Retinal pigment epithelial cell (primary cell): ENCODE measurements around the gene WASHC4.

Experiments used
- DNase-seq: peaks from one replicate; pipeline ENCODE4 v3.0.0-alpha.2; 2010; ENCODE audit warnings: low read depth
- H3K4me3 ChIP-seq: 2 replicates; pipeline ENCODE4 v1.5.1; 2011; ENCODE audit warnings: mild to moderate bottlenecking, low read length, control low read depth, moderate library complexity
- CTCF ChIP-seq: conservative IDR thresholded peaks from 2 replicates; pipeline ENCODE4 v1.5.1; 2011; ENCODE audit warnings: low read depth, low read length, control low read depth, inconsistent platforms

WASHC4 gene

GRCh38 chr12:105164068-105164467 lies 56.5 kb downstream of the WASHC4 start:
- TF ChIP-seq CTCF = no peak
- no peak overlapping the region for H3K4me3 ChIP-seq
- no peak for DNase-seq

GRCh38 chr12:105166736-105167135 lies 59.2 kb downstream of the WASHC4 start:
- H3K4me3 ChIP-seq = no peak overlapping the region
- TF ChIP-seq CTCF = no peak
- DNase-seq = no peak

DNA sequence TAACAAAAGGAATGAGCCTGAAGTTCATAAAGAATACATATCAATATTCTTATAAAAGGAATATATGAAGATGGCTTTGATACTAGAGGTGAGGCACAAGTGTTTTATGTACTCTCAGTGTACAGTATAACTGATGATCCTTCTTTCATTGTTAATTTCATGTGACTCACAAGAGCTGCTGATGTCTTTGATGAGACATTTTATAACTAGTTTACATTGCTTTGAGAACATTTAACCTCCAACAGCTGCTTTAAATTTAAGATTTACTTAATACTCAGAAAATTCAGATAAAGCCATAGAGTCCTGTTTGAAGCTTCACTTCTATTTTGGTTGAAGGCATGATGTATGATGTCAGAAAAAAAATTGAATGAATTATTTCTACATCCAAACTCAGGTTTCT lies 59.8 kb downstream of the WASHC4 start:
- DNase-seq = no peak
- no peak for TF ChIP-seq CTCF
- no peak overlapping the region for H3K4me3 ChIP-seq

GRCh38 chr12:105168006-105168405 lies 60.5 kb downstream of the WASHC4 start:
- DNase-seq = no peak
- TF ChIP-seq CTCF = no peak
- no peak overlapping the region for H3K4me3 ChIP-seq

GRCh38 chr12:105170139-105170538 lies 62.6 kb downstream of the WASHC4 start:
- no peak overlapping the region for H3K4me3 ChIP-seq
- no peak for DNase-seq
- TF ChIP-seq CTCF = no peak

DNA sequence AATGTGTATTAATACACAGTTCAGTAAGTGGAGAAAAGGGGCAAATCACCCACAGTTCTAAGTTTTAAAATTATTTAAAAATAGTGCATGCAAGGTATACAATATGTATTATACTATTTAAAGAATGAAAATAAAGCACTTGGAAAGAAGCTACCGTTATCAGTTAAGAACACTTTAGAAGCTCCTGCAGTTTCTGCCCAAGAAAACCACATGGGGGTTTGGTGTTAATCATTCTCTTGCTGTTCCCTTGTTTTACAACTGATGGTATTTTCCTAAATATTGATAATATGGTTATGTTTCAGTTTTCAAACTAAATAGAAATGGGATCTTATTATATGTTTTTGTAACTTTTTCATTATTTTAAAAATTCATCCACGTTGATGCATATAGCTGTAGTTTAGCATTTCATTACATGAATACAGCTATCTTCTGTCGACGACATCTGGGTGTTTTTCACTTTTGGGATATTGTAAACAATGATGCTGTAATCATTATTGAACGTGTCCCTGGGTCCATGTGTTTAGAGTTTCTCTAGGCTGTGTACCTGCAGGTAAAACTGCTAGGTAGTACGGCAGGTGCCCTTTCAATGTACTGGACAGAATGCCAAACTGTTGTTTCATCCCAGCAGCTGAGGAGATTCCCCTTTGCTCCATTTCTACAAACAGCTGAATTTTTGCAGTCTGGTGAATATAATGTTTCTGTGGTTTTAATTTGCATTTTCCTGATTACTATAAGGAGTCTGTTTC lies 64.3 kb downstream of the WASHC4 start:
- no peak for TF ChIP-seq CTCF
- DNase-seq = no peak
- no peak overlapping the region for H3K4me3 ChIP-seq

GRCh38 chr12:105175397-105175990 lies 68.0 kb downstream of the WASHC4 start:
- no peak for DNase-seq
- H3K4me3 ChIP-seq = no peak overlapping the region
- TF ChIP-seq CTCF = no peak
